PC-9 (cell line): ENCODE results near the gene RPL13A. TPM values are rescaled to one million over a fixed set of nuclear protein-coding genes. Genes with fewer than 3 reads are reported as not detected.

Experiments used
- BruUV-seq: library from RNA; stranded (reverse); fragments of 400-500 nt; replicated peaks from 2 replicates; lab custom pipeline; 2021; lab: Mats Ljungman, UMichigan
- CTCF ChIA-PET: fragments of 300-600 bp; sonication (Branson Sonifier 250); formaldehyde crosslinking; loops from one replicate; lab custom pipeline; 2022; ENCODE audit warnings: antibody characterized with exemption; lab: Charles Lee
- POLR2A ChIA-PET: fragments of 300-600 bp; sonication (Branson Sonifier 250); formaldehyde crosslinking; loops from one replicate; lab custom pipeline; 2022; ENCODE audit warnings: antibody characterized with exemption; ENCODE audit not compliant: unreplicated experiment; lab: Charles Lee
- DNase-seq, 2 experiments: peaks; one replicate each; pipeline versions ENCODE4 v3.0.0 to v3.0.0-alpha.2; 2015 to 2022; ENCODE audit warnings: mixed read lengths in 1 of 2
- H2AFZ ChIP-seq: fragments of 200-600 bp; sonication (generic); 2 replicates; pipeline ENCODE4 v1.8.1; 2017; ENCODE audit warnings: antibody characterized with exemption
- H3F3A ChIP-seq: fragments of 200-600 bp; sonication (generic); 2 replicates; pipeline ENCODE4 v1.8.1; 2017; ENCODE audit warnings: antibody characterized with exemption, mild to moderate bottlenecking, low read depth; ENCODE audit not compliant: insufficient read depth
- H3K27ac ChIP-seq: fragments of 200-600 bp; sonication (generic); 2 replicates; pipeline ENCODE4 v1.6.1; 2016; ENCODE audit warnings: mixed run types
- H3K27me3 ChIP-seq: fragments of 200-600 bp; sonication (generic); 2 replicates; pipeline ENCODE4 v1.6.1; 2016; ENCODE audit warnings: low read depth, mixed run types; ENCODE audit not compliant: insufficient read depth
- H3K36me3 ChIP-seq: fragments of 200-600 bp; sonication (generic); 2 replicates; pipeline ENCODE4 v1.6.1; 2016; ENCODE audit warnings: low read depth, mixed run types
- H3K4me1 ChIP-seq: fragments of 200-600 bp; sonication (generic); replicated peaks from 2 replicates; pipeline ENCODE4 v1.6.1; 2016; ENCODE audit warnings: mixed run types; ENCODE audit not compliant: insufficient read depth
- H3K4me2 ChIP-seq: fragments of 200-600 bp; sonication (generic); 2 replicates; pipeline ENCODE4 v1.6.1; 2017; ENCODE audit warnings: mixed run types
- H3K4me3 ChIP-seq: fragments of 200-600 bp; sonication (generic); 2 replicates; pipeline ENCODE4 v1.6.1; 2016; ENCODE audit warnings: mixed run types
- H3K79me2 ChIP-seq: fragments of 200-600 bp; sonication (generic); 2 replicates; pipeline ENCODE4 v1.6.1; 2017; ENCODE audit warnings: low read depth, mixed run types
- H3K9me2 ChIP-seq: fragments of 200-600 bp; sonication (generic); 2 replicates; pipeline ENCODE4 v1.8.1; 2017; ENCODE audit warnings: mild to moderate bottlenecking; ENCODE audit not compliant: insufficient read depth
- H3K9me3 ChIP-seq: fragments of 200-600 bp; sonication (generic); 2 replicates; pipeline ENCODE4 v1.8.1; 2016; ENCODE audit warnings: low read depth; ENCODE audit not compliant: insufficient read depth
- H4K20me1 ChIP-seq: fragments of 200-600 bp; sonication (generic); 2 replicates; pipeline ENCODE4 v1.8.1; 2017; ENCODE audit not compliant: insufficient read depth
- CTCF ChIP-seq: fragments of 200-600 bp; sonication (generic); conservative IDR thresholded peaks from 2 replicates; pipeline ENCODE4 v1.6.1; 2017; ENCODE audit warnings: mixed run types, antibody characterized with exemption, mild to moderate bottlenecking, moderate library complexity
- EZH2 ChIP-seq: fragments of 200-600 bp; sonication (generic); IDR thresholded peaks from 2 replicates; pipeline ENCODE4 v1.8.0; 2017; ENCODE audit warnings: antibody characterized with exemption, low read depth
- intact Hi-C: fragments of 100-400 bp; cut with micrococcal nuclease; formaldehyde crosslinking; loops from one replicate; pipeline ENCODE4 v1.10.0; 2022; ENCODE audit not compliant: unreplicated experiment
- total RNA-seq: library from RNA; stranded (reverse); gene quantifications from 2 replicates; pipeline ENCODE4 v1.2.3, GENCODE V29; 2021

The RPL13A gene
- total RNA-seq, 1 experiment from 2014 or later = 2,360 TPM

DNA sequence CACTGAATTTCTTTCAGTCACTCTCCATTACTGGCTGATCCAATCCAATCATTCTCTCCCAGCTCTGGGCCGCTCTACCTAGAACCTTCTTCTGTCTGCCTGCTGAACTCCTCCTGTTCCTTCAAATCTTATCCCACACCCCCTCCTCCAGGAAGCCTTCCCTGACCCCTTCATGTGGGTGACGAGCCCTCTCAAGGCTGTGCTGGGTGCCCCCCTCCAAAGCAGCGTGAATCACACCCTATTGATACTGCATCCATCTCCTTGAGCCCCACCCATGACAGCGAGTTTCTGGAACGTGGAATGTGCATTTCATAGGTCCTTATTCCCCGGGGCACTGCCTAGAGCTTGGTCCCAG, 39.0 kb upstream of the RPL13A start:
- CTCF ChIA-PET = no interaction called here
- Histone ChIP-seq H3K4me1 (peaks cover 13% of the 10 kb centered on the region), H3K79me2 (peaks cover 33% of the 10 kb centered on the region), H3K27ac (no peak overlapping the region), H3K27me3 (no peaks in the 10 kb centered on the region), H2AFZ (no peak overlapping the region), H3K4me2 (no peak overlapping the region), H3K9me2 (no peaks in the 10 kb centered on the region), H3K4me3 (no peak overlapping the region), H3K36me3 (peaks cover 7% of the 10 kb centered on the region; the same call in 1 of the 2 replicates), H3F3A (peaks cover 56% of the 10 kb centered on the region), H4K20me1 (no peaks in the 10 kb centered on the region), H3K9me3 (no peaks in the 10 kb centered on the region)
- no peak for DNase-seq
- intact Hi-C loops = loop anchor here (10.0 kb wide), 1 partner anchor 184 kb away; no protein-coding TSS in a partner anchor
- TF ChIP-seq CTCF = no peak
- no TSS peak for BruUV-seq
- POLR2A ChIA-PET = no interaction called here

GRCh38 chr19:49450405-49450804, 37.0 kb upstream of the RPL13A start:
- TF ChIP-seq EZH2 (no peak), CTCF (no peak)
- no peak for DNase-seq
- POLR2A ChIA-PET = no interaction called here
- Histone ChIP-seq H3K9me3 (no peaks in the 10 kb centered on the region), H4K20me1 (no peaks in the 10 kb centered on the region), H3K4me1 (peaks cover 13% of the 10 kb centered on the region), H3K9me2 (no peaks in the 10 kb centered on the region), H3K36me3 (peaks cover 7% of the 10 kb centered on the region), H2AFZ (peak overlapping the region; percentile 98; the same call in 1 of the 2 replicates), H3K4me3 (peak overlapping the region; percentile 87), H3K27me3 (no peaks in the 10 kb centered on the region), H3K27ac (0 out of 2 replicates have a peak overlapping the region, but pooled peaks have one; percentile 13), H3F3A (peaks cover 49% of the 10 kb centered on the region), H3K4me2 (peak overlapping the region; percentile 98), H3K79me2 (peaks cover 51% of the 10 kb centered on the region)
- CTCF ChIA-PET = no interaction called here
- intact Hi-C loops = no loop called here
- BruUV-seq = no TSS peak

DNA sequence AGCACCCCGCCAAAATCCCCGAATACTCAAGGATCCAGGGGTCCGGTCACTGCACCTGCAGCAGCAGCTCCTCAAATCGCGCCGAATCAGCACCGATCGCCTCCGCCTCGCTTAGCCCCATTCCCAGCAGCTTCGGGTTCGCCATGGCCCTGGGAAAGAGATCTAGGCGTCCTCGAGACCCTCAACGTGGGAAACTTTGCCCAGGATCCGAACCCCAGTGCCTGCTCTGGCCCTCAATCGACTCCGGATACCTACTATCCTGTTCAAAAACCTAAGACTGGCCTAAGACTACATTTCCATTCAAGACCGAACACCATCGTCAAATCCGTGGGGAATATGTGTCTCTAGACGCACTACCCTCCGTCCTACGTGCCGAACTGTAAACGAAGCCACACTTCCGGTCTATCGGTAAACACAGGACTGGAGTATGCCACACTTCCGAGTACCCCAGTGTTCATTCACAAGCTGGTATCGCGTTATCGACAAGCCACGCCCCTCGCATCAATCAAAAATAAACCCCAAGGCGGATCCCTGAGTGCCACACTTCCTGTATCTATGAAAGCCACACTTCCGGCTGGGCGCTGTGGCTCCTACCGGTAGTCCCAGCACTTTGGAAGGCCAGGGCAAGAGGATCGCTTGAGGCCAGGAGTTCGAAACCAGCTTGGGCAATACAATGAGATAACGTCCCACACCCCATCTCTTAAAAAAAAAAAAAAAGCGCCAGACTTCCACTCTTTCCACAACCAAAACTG, 35.8 kb upstream of the RPL13A start, which contains the start of gene PIH1D1:
Gene PIH1D1 (minus strand): TSS at position 385 of the 752 bp plus-strand sequence. CDS start 240 bp downstream, at position 145.
- Histone ChIP-seq H3K4me1 (peaks cover 13% of the 10 kb centered on the region), H3K27ac (peak within 1 kb of the TSS; percentile 92), H3K4me3 (peak within 1 kb of the TSS; percentile 87), H2AFZ (peak within 1 kb of the TSS; percentile 98), H3K36me3 (peaks cover 11% of the 10 kb centered on the region), H3K4me2 (peak within 1 kb of the TSS; percentile 98), H3K9me2 (no peaks in the 10 kb centered on the region), H3K79me2 (peaks cover 60% of the 10 kb centered on the region), H3K9me3 (no peaks in the 10 kb centered on the region), H4K20me1 (no peaks in the 10 kb centered on the region), H3F3A (peaks cover 47% of the 10 kb centered on the region), H3K27me3 (no peaks in the 10 kb centered on the region)
- ChIA-PET CTCF (interaction anchor here (0.5 to 1.0 kb wide), 4 partner anchors 91 to 197 kb away, joined by 3 read pairs; no protein-coding TSS in a partner anchor), POLR2A (interaction anchor here (0.5 to 1.0 kb wide), 11 partner anchors 10 to 1818 kb away, joined by 3 to 6 read pairs (median 4); partner anchors contain the start of gene RUVBL2)
- peak; percentile 96 to 100 for DNase-seq
- intact Hi-C loops = loop anchor here (2.0 kb wide), 2 partner anchors 45 to 189 kb away; partner anchors contain the start of genes RPS11 and RRAS
- TF ChIP-seq EZH2 = no peak
- TF ChIP-seq CTCF = no peak
- BruUV-seq = no TSS peak
